PC-3 (cell line): ENCODE measurements around the gene ALDH3B2. TPM values are rescaled to one million over a fixed set of nuclear protein-coding genes. Genes with fewer than 3 reads are reported as not detected.

ENCODE experiments used
- ATAC-seq: fragments of 200-7000 bp; cut with Tn5 transposase; 2 replicates; pipeline ENCODE4 v1.9.1; 2020; ENCODE audit warnings: mild to moderate bottlenecking, moderate library complexity
- BruUV-seq: library from RNA; stranded (reverse); fragments of 400-500 nt; replicated peaks from 2 replicates; lab custom pipeline; 2021; lab: Mats Ljungman, UMichigan
- CTCF ChIA-PET: fragments of 300-600 bp; sonication (Branson Sonifier 250); formaldehyde crosslinking; loops from one replicate; lab custom pipeline; 2022; ENCODE audit warnings: antibody characterized with exemption; lab: Charles Lee
- POLR2A ChIA-PET: fragments of 300-600 bp; sonication (Branson Sonifier 250); formaldehyde crosslinking; loops from one replicate; lab custom pipeline; 2022; ENCODE audit warnings: antibody characterized with exemption; ENCODE audit not compliant: unreplicated experiment; lab: Charles Lee
- DNase-seq: peaks from one replicate; pipeline ENCODE4 v3.0.0-alpha.2; 2015
- H2AFZ ChIP-seq: fragments of 300-600 bp; sonication (generic); 2 replicates; pipeline ENCODE4 v1.6.0; 2016; ENCODE audit warnings: antibody characterized with exemption, low read length
- H3F3A ChIP-seq: fragments of 300-600 bp; sonication (generic); one replicate; pipeline ENCODE4 v1.6.0; 2017; ENCODE audit warnings: antibody characterized with exemption, low read length, control low read depth, mild to moderate bottlenecking; ENCODE audit not compliant: unreplicated experiment
- H3K27ac ChIP-seq: fragments of 300-600 bp; sonication (generic); 2 replicates; pipeline ENCODE4 v1.5.1; 2016; ENCODE audit warnings: mild to moderate bottlenecking, low read length
- H3K27me3 ChIP-seq: fragments of 300-600 bp; sonication (generic); 2 replicates; pipeline ENCODE4 v1.6.1; 2016; ENCODE audit warnings: low read length, mixed read lengths
- H3K36me3 ChIP-seq: fragments of 300-600 bp; sonication (generic); 2 replicates; pipeline ENCODE4 v1.6.1; 2016; ENCODE audit warnings: low read depth, mixed run types, low read length, mixed read lengths
- H3K4me1 ChIP-seq: fragments of 300-600 bp; sonication (generic); 2 replicates; pipeline ENCODE4 v1.5.1; 2016; ENCODE audit warnings: low read length; ENCODE audit not compliant: insufficient read depth
- H3K4me2 ChIP-seq: fragments of 300-600 bp; sonication (generic); 2 replicates; pipeline ENCODE4 v1.6.0; 2016; ENCODE audit warnings: low read length
- H3K4me3 ChIP-seq: fragments of 300-600 bp; sonication (generic); 2 replicates; pipeline ENCODE4 v1.5.1; 2016; ENCODE audit warnings: mild to moderate bottlenecking, low read length, mixed read lengths
- H3K79me2 ChIP-seq: fragments of 300-600 bp; sonication (generic); 2 replicates; pipeline ENCODE4 v1.6.1; 2017; ENCODE audit warnings: low read length, mixed read lengths
- H3K9ac ChIP-seq: fragments of 300-600 bp; sonication (generic); 2 replicates; pipeline ENCODE4 v1.6.0; 2016; ENCODE audit warnings: mild to moderate bottlenecking, low read length
- H3K9me2 ChIP-seq: fragments of 300-600 bp; sonication (generic); replicated peaks from 2 replicates; pipeline ENCODE4 v1.6.1; 2016; ENCODE audit warnings: mixed run types, low read length, mixed read lengths
- H3K9me3 ChIP-seq: fragments of 300-600 bp; sonication (generic); 2 replicates; pipeline ENCODE4 v1.6.1; 2016; ENCODE audit warnings: low read length, mixed read lengths
- H4K20me1 ChIP-seq: fragments of 300-600 bp; sonication (generic); 2 replicates; pipeline ENCODE4 v1.6.1; 2016; ENCODE audit warnings: low read length, mixed read lengths
- CTCF ChIP-seq: fragments of 300-600 bp; sonication (generic); conservative IDR thresholded peaks from 2 replicates; pipeline ENCODE4 v1.5.1; 2017; ENCODE audit warnings: antibody characterized with exemption, low read depth, mild to moderate bottlenecking, low read length
- EZH2 ChIP-seq: fragments of 300-600 bp; sonication (generic); IDR thresholded peaks from one replicate; pipeline ENCODE4 v1.6.1; 2017; ENCODE audit warnings: antibody characterized with exemption, mild to moderate bottlenecking, low read length; ENCODE audit not compliant: unreplicated experiment
- EZH2phosphoT487 ChIP-seq: fragments of 300-600 bp; sonication (generic); IDR thresholded peaks from 2 replicates; pipeline ENCODE4 v1.6.1; 2018; ENCODE audit warnings: mild to moderate bottlenecking, antibody characterized with exemption, low read length, borderline replicate concordance
- intact Hi-C: fragments of 100-400 bp; cut with micrococcal nuclease; formaldehyde crosslinking; loops from 2 replicates; pipeline ENCODE4 v1.9.0; 2023
- total RNA-seq: library from RNA; depleted of rRNA; stranded (reverse); fragments of >200 nt; gene quantifications from 2 replicates; pipeline ENCODE4 v1.2.3, GENCODE V29; 2014

Gene ALDH3B2
- total RNA-seq, 1 experiment from 2014 or later, result not detected

- CTCF ChIA-PET, result no interaction called here
- H3F3A ChIP-seq, result no peaks in the 10 kb centered on the region
- no peaks in the 10 kb centered on the region for H4K20me1 ChIP-seq
- no peaks in the 10 kb centered on the region for H3K79me2 ChIP-seq
- TF ChIP-seq CTCF (peak; percentile 41; the same call in 1 of the 2 replicates), EZH2phosphoT487 (no peak), EZH2 (no peak)
- H3K4me3 ChIP-seq, result no peak overlapping the region
- no TSS peak for BruUV-seq
- H3K4me1 ChIP-seq, result no peaks in the 10 kb centered on the region
- no peaks in the 10 kb centered on the region for H3K27me3 ChIP-seq
- ATAC-seq (peak; percentile 55; the same call in 1 of the 2 replicates), DNase-seq (no peak)
- no peak overlapping the region for H3K27ac ChIP-seq
- POLR2A ChIA-PET, result no interaction called here
- no peaks in the 10 kb centered on the region for H3K36me3 ChIP-seq
- H3K9me3 ChIP-seq, result no peaks in the 10 kb centered on the region
- H2AFZ ChIP-seq, result no peak overlapping the region
- intact Hi-C loops, result no loop called here
- H3K4me2 ChIP-seq, result no peak overlapping the region
- no peaks in the 10 kb centered on the region for H3K9me2 ChIP-seq
- H3K9ac ChIP-seq, result no peak overlapping the region
Observed at GRCh38 chr11:67648140-67648795, 26.2 kb downstream of the ALDH3B2 start.

- Histone ChIP-seq H3K27me3 (no peaks in the 10 kb centered on the region), H3K27ac (no peak overlapping the region), H2AFZ (no peak overlapping the region), H3F3A (no peaks in the 10 kb centered on the region), H3K4me3 (no peak overlapping the region), H3K9me3 (no peaks in the 10 kb centered on the region), H3K79me2 (no peaks in the 10 kb centered on the region), H3K9ac (no peak overlapping the region), H4K20me1 (no peaks in the 10 kb centered on the region), H3K4me2 (no peak overlapping the region), H3K36me3 (no peaks in the 10 kb centered on the region), H3K4me1 (no peaks in the 10 kb centered on the region), H3K9me2 (no peaks in the 10 kb centered on the region)
- no peak for DNase-seq
- ChIA-PET POLR2A (no interaction called here), CTCF (no interaction called here)
- intact Hi-C loops, result no loop called here
- BruUV-seq, result no TSS peak
- TF ChIP-seq CTCF, result no peak
- no peak for TF ChIP-seq EZH2phosphoT487
- no peak for TF ChIP-seq EZH2
- ATAC-seq, result no peak
Observed at GRCh38 chr11:67647471-67647870, 27.0 kb downstream of the ALDH3B2 start.
